ENCODE measurements around the gene MARCHF3.
"Not testable (repeated sequence)": the region's sequence is repeated elsewhere in the genome, so short reads cannot be mapped to it uniquely, and the experiment has no call there.

MARCHF3 gene

DNA sequence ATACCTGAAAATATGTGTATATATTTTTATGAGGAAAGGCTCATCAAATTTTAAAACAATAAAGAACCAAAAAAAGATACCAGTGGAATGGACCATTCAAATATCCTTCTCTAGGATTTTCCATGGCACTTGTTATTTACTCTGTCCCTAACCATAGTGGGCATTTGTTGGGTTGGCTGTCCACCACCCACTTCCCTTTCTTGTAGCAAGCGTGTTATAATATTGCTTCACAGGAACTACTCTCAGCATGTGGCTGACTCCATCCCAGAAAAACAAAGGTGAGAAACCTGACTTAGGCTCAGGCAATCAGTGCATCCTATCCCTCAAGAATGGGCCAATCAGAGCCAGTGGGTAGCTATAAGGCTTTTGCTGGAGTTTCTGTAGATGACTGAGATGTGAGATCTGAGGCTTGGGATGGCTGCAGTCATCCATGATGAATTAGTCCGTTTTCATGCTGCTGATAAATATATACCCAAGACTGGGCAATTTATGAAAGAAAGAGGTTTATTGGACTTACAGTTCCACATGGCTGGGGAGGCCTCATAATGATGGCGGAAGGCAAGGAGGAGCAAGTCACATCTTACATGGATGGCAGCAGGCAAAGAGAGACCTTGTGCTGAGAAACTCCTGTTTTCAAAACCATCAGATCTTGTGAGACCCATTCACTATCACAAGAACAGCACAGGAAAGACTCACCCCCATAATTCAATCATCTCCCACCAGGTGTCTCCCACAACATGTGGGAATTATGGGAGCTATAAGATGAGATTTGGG, 25.7 kb upstream of the MARCHF3 start:
- no peak for TF ChIP-seq CREB5 (CRISPR knock-in tag; IDR thresholded peaks at IDR 0.05; ENCODE audit: low read depth)
- ATAC-seq: no peak

DNA sequence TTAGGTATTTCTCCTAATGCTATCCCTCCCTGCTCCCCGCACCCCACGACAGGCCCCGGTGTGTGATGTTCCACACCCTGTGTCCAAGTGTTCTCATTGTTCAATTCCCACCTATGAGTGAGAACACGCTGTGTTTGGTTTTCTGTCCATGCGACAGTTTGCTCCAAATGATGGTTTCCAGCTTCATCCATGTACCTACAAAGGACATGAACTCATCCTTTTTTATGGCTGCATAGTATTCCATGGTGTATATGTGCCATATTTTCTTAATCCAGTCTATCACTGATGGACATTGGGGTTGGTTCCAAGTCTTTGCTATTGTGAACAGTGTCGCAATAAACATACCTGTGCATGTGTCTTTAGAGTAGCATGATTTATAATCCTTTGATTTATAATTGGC, 23.2 kb upstream of the MARCHF3 start:
- ATAC-seq: not testable (repeated sequence)

GRCh38 chr5:127053049-127053448, 22.7 kb upstream of the MARCHF3 start:
- ATAC-seq: no peak
- TF ChIP-seq BACH2 (CRISPR knock-in tag; IDR thresholded peaks at IDR 0.05; ENCODE audit: borderline replicate concordance): no peak
- TF ChIP-seq CREB5 (CRISPR knock-in tag; IDR thresholded peaks at IDR 0.05; ENCODE audit: low read depth): no peak
- TF ChIP-seq OSR1 (CRISPR knock-in tag; IDR thresholded peaks at IDR 0.05): no peak
- TF ChIP-seq TCF4 (CRISPR knock-in tag; IDR thresholded peaks at IDR 0.05; ENCODE audit: borderline replicate concordance): no peak
- TF ChIP-seq TSHZ2 (CRISPR knock-in tag; IDR thresholded peaks at IDR 0.05): no peak
- TF ChIP-seq ARNTL (CRISPR knock-in tag; IDR thresholded peaks at IDR 0.05; ENCODE audit: borderline replicate concordance, low read depth): no peak
- TF ChIP-seq RARB (CRISPR knock-in tag; IDR thresholded peaks at IDR 0.05): no peak
- TF ChIP-seq SNAI2 (CRISPR knock-in tag; IDR thresholded peaks at IDR 0.05): no peak
- TF ChIP-seq ZNF565 (CRISPR knock-in tag; conservative IDR thresholded peaks at IDR 0.05; ENCODE audit: low read depth): no peak
- TF ChIP-seq ZFP3 (CRISPR knock-in tag; IDR thresholded peaks at IDR 0.05): no peak
- TF ChIP-seq GLIS3 (CRISPR knock-in tag; IDR thresholded peaks at IDR 0.05): no peak
- no peak for TF ChIP-seq CSDC2 (CRISPR knock-in tag; IDR thresholded peaks at IDR 0.05)
- TF ChIP-seq TOX (CRISPR knock-in tag; IDR thresholded peaks at IDR 0.05; ENCODE audit: borderline replicate concordance): no peak
- no peak for TF ChIP-seq ISL1 (CRISPR knock-in tag; IDR thresholded peaks at IDR 0.05)

- TF ChIP-seq OSR1 (CRISPR knock-in tag; IDR thresholded peaks at IDR 0.05) (no peak), TCF4 (CRISPR knock-in tag; IDR thresholded peaks at IDR 0.05; ENCODE audit: borderline replicate concordance) (no peak), ARNTL (CRISPR knock-in tag; IDR thresholded peaks at IDR 0.05; ENCODE audit: borderline replicate concordance, low read depth) (no peak), ZC3H10 (CRISPR knock-in tag; IDR thresholded peaks at IDR 0.05) (no peak), ZFP30 (CRISPR knock-in tag; IDR thresholded peaks at IDR 0.05) (no peak), ISL1 (CRISPR knock-in tag; IDR thresholded peaks at IDR 0.05) (no peak), CSRNP3 (CRISPR knock-in tag; IDR thresholded peaks at IDR 0.05) (no peak)
- TF ChIP-seq, protein P1, sequence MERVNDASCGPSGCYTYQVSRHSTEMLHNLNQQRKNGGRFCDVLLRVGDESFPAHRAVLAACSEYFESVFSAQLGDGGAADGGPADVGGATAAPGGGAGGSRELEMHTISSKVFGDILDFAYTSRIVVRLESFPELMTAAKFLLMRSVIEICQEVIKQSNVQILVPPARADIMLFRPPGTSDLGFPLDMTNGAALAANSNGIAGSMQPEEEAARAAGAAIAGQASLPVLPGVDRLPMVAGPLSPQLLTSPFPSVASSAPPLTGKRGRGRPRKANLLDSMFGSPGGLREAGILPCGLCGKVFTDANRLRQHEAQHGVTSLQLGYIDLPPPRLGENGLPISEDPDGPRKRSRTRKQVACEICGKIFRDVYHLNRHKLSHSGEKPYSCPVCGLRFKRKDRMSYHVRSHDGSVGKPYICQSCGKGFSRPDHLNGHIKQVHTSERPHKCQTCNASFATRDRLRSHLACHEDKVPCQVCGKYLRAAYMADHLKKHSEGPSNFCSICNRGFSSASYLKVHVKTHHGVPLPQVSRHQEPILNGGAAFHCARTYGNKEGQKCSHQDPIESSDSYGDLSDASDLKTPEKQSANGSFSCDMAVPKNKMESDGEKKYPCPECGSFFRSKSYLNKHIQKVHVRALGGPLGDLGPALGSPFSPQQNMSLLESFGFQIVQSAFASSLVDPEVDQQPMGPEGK (CRISPR knock-in tag; IDR thresholded peaks at IDR 0.05; ENCODE audit: borderline replicate concordance): no peak
Measured at GRCh38 chr5:127051591-127051990, 21.2 kb upstream of the MARCHF3 start.

More at GRCh38 chr5:127051591-127051990, 21.2 kb upstream of the MARCHF3 start:
- ATAC-seq: no peak
